T-cell (primary cell): Measurements from ENCODE around the gene EPB41L5. TPM values are rescaled to one million over a fixed set of nuclear protein-coding genes. Genes with fewer than 3 reads are reported as not detected.
"Not testable (repeated sequence)": the region's sequence is repeated elsewhere in the genome, so short reads cannot be mapped to it uniquely, and the experiment has no call there.

ENCODE experiments used
- ATAC-seq, 4 experiments: fragments of 200-7000 bp in 3 of 4; fragments of 150-1000 bp in 1 of 4; cut with Tn5 transposase; replicated peaks in 1 of 4; 1 replicate in 3 of 4; 2 replicates in 1 of 4; pipeline ENCODE4 v1.10.0; 2021; ENCODE audit warnings: moderate library complexity in 3 of 4, mild to moderate bottlenecking in 2 of 4, moderate number of reproducible peaks in 1 of 4
- CTCF ChIA-PET, 2 donors: fragments of 300-600 bp; sonication (Branson Sonifier 250); formaldehyde crosslinking; loops; one replicate each; lab custom pipeline; 2022; ENCODE audit warnings: antibody characterized with exemption in 2 of 2; lab: Charles Lee
- POLR2A ChIA-PET, 2 donors: fragments of 300-600 bp; sonication (Branson Sonifier 250); formaldehyde crosslinking; loops; one replicate each; lab custom pipeline; 2022; ENCODE audit warnings: antibody characterized with exemption in 2 of 2; lab: Charles Lee
- DNase-seq, 35 experiments: peaks; one replicate each; pipeline versions ENCODE4 v3.0.0 to v3.0.0-alpha.2; 2013 to 2023
- H3K27ac ChIP-seq: one replicate; pipeline ENCODE4 v1.5.1; 2013; ENCODE audit warnings: low read length
- H3K27me3 ChIP-seq, 2 experiments: replicated peaks in 1 of 2; 1 replicate in 1 of 2; 2 replicates in 1 of 2; pipeline versions ENCODE4 v1.6.1 to v1.7.0; 2013; ENCODE audit warnings: low read length in 1 of 2, mixed read lengths in 1 of 2; ENCODE audit not compliant: control insufficient read depth in 2 of 2, insufficient read depth in 2 of 2; ENCODE audit errors: extremely low read depth in 1 of 2
- H3K36me3 ChIP-seq, 2 donors: 1 replicate in 1 of 2; 2 replicates in 1 of 2; pipeline versions ENCODE4 v1.6.1 to v1.7.0; 2013; ENCODE audit warnings: low read length in 1 of 2; ENCODE audit not compliant: control insufficient read depth in 2 of 2, insufficient read depth in 1 of 2; ENCODE audit errors: extremely low read depth in 1 of 2
- H3K4me1 ChIP-seq, 2 experiments: 1 replicate in 1 of 2; 2 replicates in 1 of 2; pipeline versions ENCODE4 v1.6.1 to v1.7.0; 2013; ENCODE audit warnings: low read length in 2 of 2, mixed read lengths in 1 of 2; ENCODE audit not compliant: insufficient read depth in 2 of 2, control insufficient read depth in 1 of 2; ENCODE audit errors: extremely low read depth in 1 of 2
- H3K4me3 ChIP-seq, 2 donors: 1 replicate in 1 of 2; 2 replicates in 1 of 2; pipeline versions ENCODE4 v1.5.1 to v1.7.0; 2013; ENCODE audit warnings: mild to moderate bottlenecking in 2 of 2, low read length in 1 of 2, moderate library complexity in 1 of 2; ENCODE audit not compliant: control insufficient read depth in 1 of 2; ENCODE audit errors: extremely low read depth in 1 of 2
- H3K9me3 ChIP-seq: 2 replicates; pipeline ENCODE4 v1.7.0; 2013
- H3K27ac Mint-ChIP-seq, 2 donors: one replicate each; pipeline ENCODE4 v1.8.0; 2020 to 2021; ENCODE audit warnings: mild to moderate bottlenecking in 2 of 2, mixed read lengths in 2 of 2
- H3K27me3 Mint-ChIP-seq, 2 donors: one replicate each; pipeline ENCODE4 v1.8.0; 2021 to 2022; ENCODE audit warnings: mixed read lengths in 2 of 2
- H3K36me3 Mint-ChIP-seq: one replicate; pipeline ENCODE4 v1.8.0; 2021; ENCODE audit warnings: mixed read lengths
- H3K4me1 Mint-ChIP-seq, 3 donors: one replicate each; pipeline ENCODE4 v1.8.0; 2020 to 2022; ENCODE audit warnings: mixed read lengths in 3 of 3, mild to moderate bottlenecking in 1 of 3
- H3K4me3 Mint-ChIP-seq, 3 donors: one replicate each; pipeline ENCODE4 v1.8.0; 2020 to 2022; ENCODE audit warnings: mild to moderate bottlenecking in 3 of 3, mixed read lengths in 3 of 3, moderate library complexity in 3 of 3
- H3K9me3 Mint-ChIP-seq, 3 donors: one replicate each; pipeline ENCODE4 v1.8.0; 2020 to 2022; ENCODE audit warnings: mixed read lengths in 3 of 3
- WGBS: methylation state at CpG from one replicate; pipeline ENCODE4 v1.1.5; 2013; ENCODE audit warnings: missing lambda C conversion rate; ENCODE audit not compliant: insufficient coverage; 5-methylcytosine and 5-hydroxymethylcytosine counted together
- total RNA-seq, 35 experiments: library from RNA in 6 of 35; stranded (reverse) in 6 of 35; fragments of 120-200 nt in 1 of 35; gene quantifications; one replicate each; pipeline versions ENCODE4 v1.2.1 to v1.2.4 and lab custom pipeline; 2013 to 2026

Gene EPB41L5
- total RNA-seq, 5 donors from 2014 or later (not counting 1 experiment from before 2014, with no cell fraction given) = 5.6 to 7.9 (median 6.0) TPM

DNA sequence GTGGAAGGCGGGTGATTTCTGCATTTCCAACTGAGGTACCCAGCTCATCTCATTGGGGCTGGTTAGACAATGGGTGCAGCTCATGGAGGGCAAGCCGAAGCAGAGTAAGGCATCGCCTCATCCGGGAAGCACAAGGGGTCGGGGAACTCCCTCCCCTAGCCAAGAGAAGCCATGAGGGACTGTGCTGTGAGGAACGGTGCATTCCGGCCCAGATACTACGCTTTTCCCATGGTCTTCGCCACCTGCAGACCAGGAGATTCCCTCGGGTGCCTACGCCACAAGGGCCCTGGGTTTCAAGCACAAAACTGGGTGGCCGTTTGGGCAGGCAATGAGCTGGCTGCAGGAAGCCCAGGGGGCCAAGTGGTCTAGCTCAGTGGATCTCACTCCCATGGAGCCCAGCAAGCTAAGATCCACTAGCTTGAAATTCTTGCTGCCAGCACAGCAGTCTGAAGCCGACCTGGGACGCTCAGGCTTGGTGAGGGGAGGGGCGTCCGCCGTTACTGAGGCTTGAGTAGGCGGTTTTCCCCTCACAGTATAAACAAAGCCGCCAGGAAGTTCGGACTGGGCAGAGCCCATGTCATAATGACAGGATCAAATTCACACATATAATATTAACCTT lies 55.3 kb downstream of the EPB41L5 start:
- H3K27me3 ChIP-seq, H3K4me3 Mint-ChIP-seq, H3K4me1 Mint-ChIP-seq, POLR2A ChIA-PET, ATAC-seq, H3K27ac Mint-ChIP-seq, H3K36me3 ChIP-seq, DNase-seq, H3K27me3 Mint-ChIP-seq, H3K27ac ChIP-seq, H3K9me3 ChIP-seq, H3K4me1 ChIP-seq, CTCF ChIA-PET, H3K4me3 ChIP-seq, H3K9me3 Mint-ChIP-seq: not testable (repeated sequence)
- H3K36me3 Mint-ChIP-seq = peaks cover 14% of the 10 kb centered on the region
- 90% methylated on average over 14 of the region's 20 CpGs for WGBS

DNA sequence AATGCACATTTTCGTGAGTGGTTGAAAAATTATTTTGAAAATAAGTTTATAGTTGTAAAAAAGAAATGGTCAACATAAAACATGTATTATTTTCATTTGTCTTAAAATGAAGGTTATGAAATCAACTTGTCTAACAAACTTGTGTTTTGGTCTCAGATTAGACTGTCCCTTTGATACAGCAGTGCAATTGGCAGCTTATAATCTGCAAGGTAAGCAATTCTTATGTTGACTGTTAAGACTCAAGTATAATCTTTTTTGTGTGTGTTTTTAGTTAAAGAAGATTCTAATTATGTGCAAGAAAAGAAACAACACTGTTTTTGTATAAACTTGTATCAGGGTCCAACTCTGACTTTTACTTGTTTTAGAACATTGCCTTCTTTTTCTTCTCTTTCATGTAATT lies 62.7 kb downstream of the EPB41L5 start:
- no peak for DNase-seq
- ChIA-PET POLR2A (no interaction called here), CTCF (no interaction called here)
- H3K36me3 ChIP-seq = no peaks in the 10 kb centered on the region
- Mint-ChIP-seq H3K9me3 (no peaks in the 10 kb centered on the region), H3K36me3 (peaks cover 39% of the 10 kb centered on the region), H3K27ac (no peak overlapping the region), H3K4me1 (no peaks in the 10 kb centered on the region), H3K27me3 (no peaks in the 10 kb centered on the region), H3K4me3 (no peak overlapping the region)
- no peaks in the 10 kb centered on the region for H3K27me3 ChIP-seq
- no peak overlapping the region for H3K4me3 ChIP-seq
- H3K27ac ChIP-seq = no peak overlapping the region
- no peaks in the 10 kb centered on the region for H3K4me1 ChIP-seq
- H3K9me3 ChIP-seq = no peaks in the 10 kb centered on the region
- WGBS = no CpG with 5 or more reads among the region's 1 CpG
- ATAC-seq = no peak

DNA sequence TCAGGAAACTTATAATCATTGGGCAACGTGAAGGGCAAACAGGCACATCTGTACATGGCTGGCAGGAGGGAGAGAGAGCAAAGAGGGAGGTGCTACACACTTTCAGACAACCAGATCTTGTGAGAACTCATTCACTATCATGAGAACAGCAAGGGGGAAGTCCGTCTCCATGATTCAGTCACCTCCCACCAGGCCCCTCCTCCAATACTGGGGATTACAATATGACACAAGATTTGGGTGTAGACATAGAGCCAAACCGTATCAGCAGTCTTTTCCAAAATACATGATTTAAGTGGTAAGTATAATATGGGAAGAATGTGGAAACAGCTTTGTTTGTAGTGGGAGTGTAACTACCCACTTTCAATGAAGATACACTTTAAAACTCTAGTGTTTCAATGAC lies 65.0 kb downstream of the EPB41L5 start:
- no peaks in the 10 kb centered on the region for H3K9me3 ChIP-seq
- ChIA-PET POLR2A (interaction anchor here in 1 of 2 donors (0.6 kb wide), 1 partner anchor 134 kb away, joined by 3 read pairs; no protein-coding TSS in a partner anchor), CTCF (interaction anchor here in 1 of 2 donors (0.6 kb wide), 1 partner anchor 85 kb away, joined by 3 read pairs; no protein-coding TSS in a partner anchor)
- no peaks in the 10 kb centered on the region for H3K36me3 ChIP-seq
- ATAC-seq (no peak), DNase-seq (no peak)
- H3K27me3 ChIP-seq = no peaks in the 10 kb centered on the region
- H3K4me3 Mint-ChIP-seq = no peak overlapping the region
- no peak overlapping the region for H3K4me3 ChIP-seq
- H3K36me3 Mint-ChIP-seq = peaks cover 42% of the 10 kb centered on the region
- peaks cover 0 to 2% (median 0%) of the 10 kb centered on the region in 3 donors for H3K4me1 Mint-ChIP-seq
- no peaks in the 10 kb centered on the region for H3K4me1 ChIP-seq
- H3K27me3 Mint-ChIP-seq = no peaks in the 10 kb centered on the region
- no CpG with 5 or more reads among the region's 3 CpGs for WGBS
- no peak overlapping the region for H3K27ac ChIP-seq
- no peaks in the 10 kb centered on the region for H3K9me3 Mint-ChIP-seq
- H3K27ac Mint-ChIP-seq = no peak overlapping the region

DNA sequence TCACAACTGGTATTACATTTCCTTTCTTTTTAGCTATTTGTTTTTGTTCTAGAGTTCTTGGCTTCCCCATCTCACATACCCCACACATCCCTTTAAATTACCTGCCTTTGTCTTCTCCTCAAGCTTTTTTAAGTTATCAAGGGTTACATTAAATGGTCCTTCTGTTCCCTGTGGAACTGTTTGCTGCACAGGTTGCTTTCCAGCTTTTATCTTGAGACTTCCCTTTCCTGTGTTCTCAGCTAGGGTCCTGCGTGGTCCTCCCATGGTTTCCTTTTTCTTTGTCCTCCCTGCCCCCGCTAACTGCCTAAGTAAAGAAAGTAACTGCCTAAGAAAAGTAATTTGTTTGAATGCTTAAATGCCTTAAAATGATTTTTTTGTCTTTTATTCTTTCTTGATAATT lies 66.8 kb downstream of the EPB41L5 start:
- Histone ChIP-seq H3K4me3 (no peak overlapping the region), H3K27me3 (no peaks in the 10 kb centered on the region), H3K27ac (no peak overlapping the region), H3K9me3 (no peaks in the 10 kb centered on the region), H3K4me1 (no peaks in the 10 kb centered on the region), H3K36me3 (no peaks in the 10 kb centered on the region)
- CTCF ChIA-PET = no interaction called here
- POLR2A ChIA-PET = no interaction called here
- Mint-ChIP-seq H3K27ac (no peak overlapping the region), H3K4me3 (no peak overlapping the region), H3K36me3 (peaks cover 55% of the 10 kb centered on the region), H3K9me3 (no peaks in the 10 kb centered on the region), H3K4me1 (peaks cover 0 to 7% (median 5%) of the 10 kb centered on the region in 3 donors), H3K27me3 (no peaks in the 10 kb centered on the region)
- no CpG with 5 or more reads among the region's 2 CpGs for WGBS
- no peak for DNase-seq
- no peak for ATAC-seq

DNA sequence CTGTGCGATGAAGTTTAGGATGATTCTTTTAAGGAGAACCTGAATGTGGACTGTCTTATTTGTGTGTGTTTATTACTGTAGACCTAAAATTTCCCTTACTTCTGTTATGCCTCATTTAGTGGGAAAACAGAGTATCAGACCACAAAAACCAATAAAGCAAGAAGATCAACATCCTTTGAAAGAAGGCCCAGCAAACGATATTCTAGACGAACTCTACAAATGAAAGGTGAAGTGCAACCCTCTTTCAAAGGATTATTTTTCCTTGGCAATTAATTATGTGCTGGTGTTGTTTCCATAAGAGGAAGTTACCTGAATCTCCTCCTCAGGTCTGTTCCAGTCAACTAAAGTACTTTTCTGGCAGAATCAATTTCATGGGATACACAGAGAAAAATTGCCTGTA lies 78.6 kb downstream of the EPB41L5 start:
- ChIA-PET CTCF (no interaction called here), POLR2A (no interaction called here)
- no peak for DNase-seq
- Histone ChIP-seq H3K27me3 (no peaks in the 10 kb centered on the region), H3K4me3 (no peak overlapping the region), H3K36me3 (no peaks in the 10 kb centered on the region), H3K4me1 (no peaks in the 10 kb centered on the region), H3K9me3 (no peaks in the 10 kb centered on the region), H3K27ac (no peak overlapping the region)
- Mint-ChIP-seq H3K27ac (no peak overlapping the region), H3K36me3 (peaks cover 31% of the 10 kb centered on the region), H3K27me3 (no peaks in the 10 kb centered on the region), H3K9me3 (no peaks in the 10 kb centered on the region), H3K4me3 (no peak overlapping the region), H3K4me1 (no peaks in the 10 kb centered on the region)
- WGBS = no CpG with 5 or more reads among the region's 3 CpGs
- no peak for ATAC-seq

DNA sequence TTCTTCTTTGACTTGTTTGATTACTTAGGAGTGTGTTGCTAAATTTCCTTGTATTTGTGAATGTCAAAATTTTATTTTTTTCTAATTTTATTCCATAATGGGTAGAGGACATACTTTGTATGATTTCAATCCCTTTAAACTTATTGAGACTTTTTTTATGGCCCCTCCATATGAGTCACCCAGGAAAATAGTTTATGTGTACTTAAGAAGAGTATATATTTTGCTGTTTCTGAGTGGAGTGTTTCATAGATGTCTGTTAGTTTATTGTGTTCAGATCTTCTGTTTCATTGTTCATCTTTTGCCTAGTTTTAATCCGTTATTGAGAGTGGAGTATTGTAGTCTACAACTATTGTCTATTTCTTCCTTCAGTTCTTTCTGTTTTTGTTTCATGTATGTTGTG lies 81.9 kb downstream of the EPB41L5 start:
- ATAC-seq (no peak), DNase-seq (no peak)
- ChIA-PET CTCF (no interaction called here), POLR2A (no interaction called here)
- H3K4me1 Mint-ChIP-seq = no peaks in the 10 kb centered on the region
- Histone ChIP-seq H3K27me3 (no peaks in the 10 kb centered on the region), H3K4me1 (no peaks in the 10 kb centered on the region), H3K9me3 (no peaks in the 10 kb centered on the region), H3K4me3 (no peak overlapping the region), H3K36me3 (peaks cover 0 to 6% of the 10 kb centered on the region in 2 donors), H3K27ac (no peak overlapping the region)
- H3K27ac Mint-ChIP-seq = no peak overlapping the region
- H3K27me3 Mint-ChIP-seq = no peaks in the 10 kb centered on the region
- no peak overlapping the region for H3K4me3 Mint-ChIP-seq
- WGBS = no CpG with 5 or more reads among the region's 1 CpG
- H3K36me3 Mint-ChIP-seq = peaks cover 25% of the 10 kb centered on the region
- H3K9me3 Mint-ChIP-seq = no peaks in the 10 kb centered on the region
